Adrenal gland (tissue), 12 donors: Measurements from ENCODE around the gene VPS37D. TPM values are rescaled to one million over a fixed set of nuclear protein-coding genes. Genes with fewer than 3 reads are reported as not detected.
A peak's percentile ranks its signal among the peaks of the same experiment; 100 is the strongest.

Experiments
- DNase-seq, 7 donors: peaks; one replicate each; pipeline ENCODE4 v3.0.0-alpha.2; 2019 to 2020
- H3K27ac ChIP-seq, 5 donors: fragments of 200-600 bp; sonication (generic) in 4 of 5; 1 replicate in 3 of 5; 2 replicates in 2 of 5; pipeline versions ENCODE4 v1.5.1 to v1.8.0; 2016 to 2020; ENCODE audit warnings: mild to moderate bottlenecking in 1 of 5
- H3K27me3 ChIP-seq: fragments of 200-600 bp; 2 replicates; pipeline ENCODE4 v1.8.0; 2021
- H3K36me3 ChIP-seq, 2 donors: fragments of 200-600 bp; replicated peaks in 1 of 2; 1 replicate in 1 of 2; 2 replicates in 1 of 2; pipeline versions ENCODE4 v1.5.1 to v1.8.0; 2018 to 2022
- H3K4me1 ChIP-seq, 2 donors: fragments of 200-600 bp; replicated peaks in 1 of 2; 1 replicate in 1 of 2; 2 replicates in 1 of 2; pipeline versions ENCODE4 v1.5.1 to v1.8.0; 2018 to 2021
- H3K4me3 ChIP-seq, 4 donors: fragments of 200-600 bp; sonication (generic) in 3 of 4; one replicate each; pipeline ENCODE4 v1.5.1; 2016 to 2018
- H3K9me3 ChIP-seq, 3 donors: fragments of 200-600 bp; sonication (generic) in 1 of 3; replicated peaks in 1 of 3; 1 replicate in 2 of 3; 2 replicates in 1 of 3; pipeline versions ENCODE4 v1.5.1 to v1.8.0; 2016 to 2021
- CTCF ChIP-seq, 6 experiments: fragments of 450-650 bp in 4 of 6; fragments of 200-600 bp in 2 of 6; sonication (generic) in 1 of 6; IDR thresholded peaks; 1 replicate in 5 of 6; 2 replicates in 1 of 6; pipeline versions ENCODE4 v1.5.1 to v1.8.0; 2016 to 2021; ENCODE audit warnings: antibody characterized with exemption in 6 of 6, mild to moderate bottlenecking in 2 of 6, moderate library complexity in 1 of 6
- POLR2A ChIP-seq, 2 donors: fragments of 450-650 bp; IDR thresholded peaks; one replicate each; pipeline ENCODE4 v1.6.1; 2017; ENCODE audit warnings: antibody characterized with exemption in 2 of 2, mild to moderate bottlenecking in 2 of 2, moderate library complexity in 1 of 2
- WGBS, 4 donors: extraction: QIAGEN DNeasy Blood & Tissue Kit in 2 of 4; methylation state at CpG; one replicate each; pipeline versions ENCODE4 v1.1.5 to v1.1.7; 2013 to 2017; 5-methylcytosine and 5-hydroxymethylcytosine counted together
- intact Hi-C, 2 donors: fragments of 100-400 bp; cut with DNase I; formaldehyde crosslinking; loops; one replicate each; pipeline versions ENCODE4 v1.14.1 to v1.15.0; 2022 to 2023
- polyA plus RNA-seq, 3 donors: library from polyadenylated mRNA; stranded (reverse); fragments of 200-250 nt in 2 of 3; fragments of 350-450 nt in 1 of 3; fragmentation: Illumina TruSeq in 1 of 3; extraction: RNeasy Lipid Tissue Mini Kit (QIAGEN cat#74804) in 1 of 3; gene quantifications; one replicate each; pipeline ENCODE4 v1.2.3, GENCODE V29; 2013 to 2014
- total RNA-seq, 9 donors: library from RNA; depleted of rRNA in 4 of 9; stranded (reverse); fragments of >200 nt in 4 of 9; fragments of 120-200 nt in 1 of 9; fragmentation: NEBNext Ultra II Directional in 1 of 9; extraction: Animal tissue kit (Norgen Biotek cat#: 25700) in 1 of 9; gene quantifications; one replicate each; pipeline versions ENCODE4 v1.1.0 to v1.2.4, GENCODE V29; 2013 to 2023
- donor health status: healthy with polysubstance abuse.
- donor health status: Bipolar disorder and iron deficiency.
- donor health status: DM: yes; HTN: yes; CAD: no.
- donor health status: DM: no; HTN: no; CAD: no.
- donor health status: DM: no; HTN: no; CAD: no.
- donor health status: DM: yes; HTN: yes; CAD: no.

Gene VPS37D
- total and polyA plus RNA-seq, 12 donors = 0.20 to 7.0 (median 2.0) TPM

- 34 to 52% (median 41%) methylated on average over 5 of the region's 5 CpGs for WGBS, 4 donors
- intact Hi-C loops = loop anchor here (5.0 kb wide), 1 partner anchor 62 kb away; no protein-coding TSS in a partner anchor
- Histone ChIP-seq H3K4me3 (peak overlapping the region in 1 of 4 donors; percentile 71), H3K4me1 (no peaks in the 10 kb centered on the region), H3K27ac (no peak overlapping the region), H3K27me3 (no peaks in the 10 kb centered on the region), H3K9me3 (no peaks in the 10 kb centered on the region), H3K36me3 (no peaks in the 10 kb centered on the region)
- TF ChIP-seq CTCF (IDR thresholded peaks at IDR 0.05) (no peak), POLR2A (IDR thresholded peaks at IDR 0.05) (no peak)
- DNase-seq = no peak
Measured at GRCh38 chr7:73668886-73669230, 1.2 kb downstream of the VPS37D start.

GRCh38 chr7:73669288-73669701 lies 1.7 kb downstream of the VPS37D start:
- Histone ChIP-seq H3K27me3 (no peaks in the 10 kb centered on the region), H3K9me3 (no peaks in the 10 kb centered on the region), H3K27ac (no peak overlapping the region), H3K4me1 (no peaks in the 10 kb centered on the region), H3K36me3 (no peaks in the 10 kb centered on the region), H3K4me3 (no peak overlapping the region)
- no peak for TF ChIP-seq CTCF (IDR thresholded peaks at IDR 0.05)
- TF ChIP-seq POLR2A (IDR thresholded peaks at IDR 0.05) = no peak
- WGBS, 4 donors = 60 to 100% (median 62%) methylated on average over 1 to 19 of the region's 19 CpGs
- intact Hi-C loops = loop anchor here (5.0 kb wide), 1 partner anchor 62 kb away; no protein-coding TSS in a partner anchor
- no peak for DNase-seq

- H3K4me3 ChIP-seq = no peak overlapping the region
- H3K9me3 ChIP-seq = no peaks in the 10 kb centered on the region
- intact Hi-C loops = loop anchor here (5.0 kb wide), 1 partner anchor 63 kb away; no protein-coding TSS in a partner anchor
- 80 to 90% (median 85%) methylated on average over 10 to 12 of the region's 12 CpGs for WGBS, 4 donors
- no peak for DNase-seq
- H3K27ac ChIP-seq = no peak overlapping the region
- H3K27me3 ChIP-seq = no peaks in the 10 kb centered on the region
- no peaks in the 10 kb centered on the region for H3K36me3 ChIP-seq
- TF ChIP-seq CTCF (IDR thresholded peaks at IDR 0.05) (no peak), POLR2A (IDR thresholded peaks at IDR 0.05) (no peak)
- no peaks in the 10 kb centered on the region for H3K4me1 ChIP-seq
Measured at GRCh38 chr7:73669858-73670385, 2.3 kb downstream of the VPS37D start.

- Histone ChIP-seq H3K36me3 (no peaks in the 10 kb centered on the region), H3K27me3 (no peaks in the 10 kb centered on the region), H3K27ac (no peak overlapping the region), H3K4me3 (no peak overlapping the region), H3K9me3 (no peaks in the 10 kb centered on the region), H3K4me1 (no peaks in the 10 kb centered on the region)
- TF ChIP-seq POLR2A (IDR thresholded peaks at IDR 0.05) = no peak
- no peak for TF ChIP-seq CTCF (IDR thresholded peaks at IDR 0.05)
- 40 to 55% (median 40%) methylated on average over 4 to 12 of the region's 12 CpGs; no CpG with 5 or more reads in 1 of the 4 donors for WGBS, 4 donors
- no peak for DNase-seq
- intact Hi-C loops = no loop called here
Measured at GRCh38 chr7:73671322-73671661, 3.7 kb downstream of the VPS37D start.
